Measurements from ENCODE around the gene CELF2.

CELF2 gene

DNA sequence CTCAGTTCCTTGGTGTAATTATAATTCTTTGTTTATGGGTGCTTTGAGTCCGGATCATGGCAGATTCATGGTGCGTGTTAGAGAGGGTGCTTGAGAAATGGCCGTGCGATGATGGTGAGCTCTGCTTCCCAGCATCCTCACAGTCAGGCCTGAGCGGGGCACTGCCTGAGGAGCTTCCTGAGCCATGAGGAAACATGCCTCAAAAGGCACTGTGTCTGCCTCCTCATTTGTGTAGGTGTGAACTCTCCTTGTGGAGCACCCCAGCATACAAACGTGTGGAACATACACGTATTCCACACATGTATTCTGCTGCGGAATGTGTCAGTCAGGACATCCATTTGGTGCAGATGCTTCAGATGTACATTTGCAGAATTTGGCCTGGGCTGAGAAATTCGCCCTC lies 205.4 kb downstream of the CELF2 start:
- Histone ChIP-seq H3K27ac (ENCODE audit: low read depth, low read length) (no peak overlapping the region), H3K79me2 (ENCODE audit: control insufficient read depth, low read length) (no peaks in the 10 kb centered on the region), H3K4me1 (ENCODE audit: control insufficient read depth, low read length) (peaks cover 16% of the 10 kb centered on the region)

DNA sequence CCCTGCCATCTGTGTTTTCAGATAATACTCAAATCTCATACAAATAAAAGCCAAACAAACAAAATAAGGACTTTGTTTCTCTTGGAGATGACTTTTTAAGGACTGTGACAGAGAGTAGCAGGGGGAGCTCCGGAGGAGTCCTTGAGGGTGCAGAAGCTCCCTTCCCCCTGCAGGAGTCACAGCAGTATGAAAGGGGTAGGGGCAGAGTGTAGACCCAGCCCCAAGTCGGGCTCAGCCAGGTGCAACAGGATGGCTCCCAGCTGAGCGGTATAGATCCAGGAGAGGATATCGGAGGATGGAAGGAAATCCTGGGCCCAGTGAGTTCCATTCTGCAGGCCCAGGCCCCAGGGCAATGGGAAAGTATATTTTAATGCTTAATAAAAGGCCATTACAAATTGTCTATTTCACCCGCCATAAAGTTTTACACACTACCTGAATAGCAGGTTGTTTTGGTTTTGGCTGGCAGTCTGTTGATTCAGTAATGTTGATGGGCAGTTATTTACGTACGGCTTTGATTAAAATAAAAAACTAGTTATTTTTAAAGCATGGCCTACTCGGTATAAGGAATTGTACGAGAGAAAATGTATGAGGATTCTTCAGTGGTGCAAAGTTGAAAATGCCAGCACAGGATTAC lies 206.0 kb downstream of the CELF2 start:
- H3K79me2 ChIP-seq (ENCODE audit: control insufficient read depth, low read length), result no peaks in the 10 kb centered on the region
- H3K27ac ChIP-seq (ENCODE audit: low read depth, low read length), result no peak overlapping the region
- H3K27me3 ChIP-seq (ENCODE audit: control insufficient read depth, low read length), result peaks cover 36% of the 10 kb centered on the region
- H3K4me1 ChIP-seq (ENCODE audit: control insufficient read depth, low read length), result peaks cover 16% of the 10 kb centered on the region
- H3K36me3 ChIP-seq (ENCODE audit: control insufficient read depth, low read length), result no peaks in the 10 kb centered on the region
- H4K20me1 ChIP-seq (ENCODE audit: control insufficient read depth, insufficient read depth, low read depth, low read length), result no peaks in the 10 kb centered on the region
- H3K9me2 ChIP-seq (replicated peaks; ENCODE audit: control insufficient read depth, low read length), result no peaks in the 10 kb centered on the region
- H3K4me3 ChIP-seq (ENCODE audit: low read length), result no peak overlapping the region
- H3K4me2 ChIP-seq (ENCODE audit: low read length), result no peak overlapping the region
- H3K9me3 ChIP-seq (ENCODE audit: control insufficient read depth, insufficient read depth, low read length), result no peaks in the 10 kb centered on the region
- TF ChIP-seq, protein P1, sequence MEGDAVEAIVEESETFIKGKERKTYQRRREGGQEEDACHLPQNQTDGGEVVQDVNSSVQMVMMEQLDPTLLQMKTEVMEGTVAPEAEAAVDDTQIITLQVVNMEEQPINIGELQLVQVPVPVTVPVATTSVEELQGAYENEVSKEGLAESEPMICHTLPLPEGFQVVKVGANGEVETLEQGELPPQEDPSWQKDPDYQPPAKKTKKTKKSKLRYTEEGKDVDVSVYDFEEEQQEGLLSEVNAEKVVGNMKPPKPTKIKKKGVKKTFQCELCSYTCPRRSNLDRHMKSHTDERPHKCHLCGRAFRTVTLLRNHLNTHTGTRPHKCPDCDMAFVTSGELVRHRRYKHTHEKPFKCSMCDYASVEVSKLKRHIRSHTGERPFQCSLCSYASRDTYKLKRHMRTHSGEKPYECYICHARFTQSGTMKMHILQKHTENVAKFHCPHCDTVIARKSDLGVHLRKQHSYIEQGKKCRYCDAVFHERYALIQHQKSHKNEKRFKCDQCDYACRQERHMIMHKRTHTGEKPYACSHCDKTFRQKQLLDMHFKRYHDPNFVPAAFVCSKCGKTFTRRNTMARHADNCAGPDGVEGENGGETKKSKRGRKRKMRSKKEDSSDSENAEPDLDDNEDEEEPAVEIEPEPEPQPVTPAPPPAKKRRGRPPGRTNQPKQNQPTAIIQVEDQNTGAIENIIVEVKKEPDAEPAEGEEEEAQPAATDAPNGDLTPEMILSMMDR (IDR thresholded peaks at IDR 0.05; ENCODE audit: low read depth, low read length, poor library complexity, severe bottlenecking), result no peak
- no peak for TF ChIP-seq EZH2phosphoT487 (IDR thresholded peaks at IDR 0.05; ENCODE audit: borderline replicate concordance, low read length)
- no peaks in the 10 kb centered on the region for H3F3A ChIP-seq (ENCODE audit: control insufficient read depth, insufficient read depth)

More for the DNA sequence above, 205.4 kb downstream of the CELF2 start:
- no peak overlapping the region for H3K4me3 ChIP-seq (ENCODE audit: low read length)
- no peaks in the 10 kb centered on the region for H3K9me3 ChIP-seq (ENCODE audit: control insufficient read depth, insufficient read depth, low read length)
- TF ChIP-seq, protein P1 (IDR thresholded peaks at IDR 0.05; ENCODE audit: low read depth, low read length, poor library complexity, severe bottlenecking), result no peak
- TF ChIP-seq EZH2phosphoT487 (IDR thresholded peaks at IDR 0.05; ENCODE audit: borderline replicate concordance, low read length), result no peak
- H3K4me2 ChIP-seq (ENCODE audit: low read length), result no peak overlapping the region
- no peaks in the 10 kb centered on the region for H3F3A ChIP-seq (ENCODE audit: control insufficient read depth, insufficient read depth)
- no peaks in the 10 kb centered on the region for H4K20me1 ChIP-seq (ENCODE audit: control insufficient read depth, insufficient read depth, low read depth, low read length)
- H3K27me3 ChIP-seq (ENCODE audit: control insufficient read depth, low read length), result peaks cover 37% of the 10 kb centered on the region
- no peaks in the 10 kb centered on the region for H3K9me2 ChIP-seq (replicated peaks; ENCODE audit: control insufficient read depth, low read length)
- H3K36me3 ChIP-seq (ENCODE audit: control insufficient read depth, low read length), result no peaks in the 10 kb centered on the region

DNA sequence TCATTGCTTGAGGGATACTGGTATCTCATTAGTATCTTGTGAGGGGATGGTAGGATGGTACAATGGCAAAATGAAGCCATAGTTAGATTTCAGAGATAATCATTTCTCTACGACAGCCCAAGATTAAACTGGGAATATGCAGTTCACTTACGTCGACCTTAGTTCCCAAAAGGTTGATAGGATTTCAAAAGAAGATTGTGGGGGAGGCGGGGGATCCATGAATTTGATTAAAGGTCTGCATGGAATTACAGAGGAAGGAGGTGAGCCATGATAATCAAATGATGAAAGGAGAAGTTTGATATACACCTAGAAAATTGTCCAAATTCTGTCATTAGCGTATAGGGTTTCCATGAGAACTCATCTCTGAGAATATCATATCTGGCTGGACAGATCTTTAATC lies 206.6 kb downstream of the CELF2 start:
- H4K20me1 ChIP-seq (ENCODE audit: control insufficient read depth, insufficient read depth, low read depth, low read length), result no peaks in the 10 kb centered on the region
- no peak overlapping the region for H3K27ac ChIP-seq (ENCODE audit: low read depth, low read length)
- no peaks in the 10 kb centered on the region for H3K9me2 ChIP-seq (replicated peaks; ENCODE audit: control insufficient read depth, low read length)
- no peaks in the 10 kb centered on the region for H3K36me3 ChIP-seq (ENCODE audit: control insufficient read depth, low read length)
- H3F3A ChIP-seq (ENCODE audit: control insufficient read depth, insufficient read depth), result no peaks in the 10 kb centered on the region
- no peak overlapping the region for H3K4me3 ChIP-seq (ENCODE audit: low read length)
- H3K79me2 ChIP-seq (ENCODE audit: control insufficient read depth, low read length), result no peaks in the 10 kb centered on the region
- peaks cover 16% of the 10 kb centered on the region for H3K4me1 ChIP-seq (ENCODE audit: control insufficient read depth, low read length)
- H3K9me3 ChIP-seq (ENCODE audit: control insufficient read depth, insufficient read depth, low read length), result no peaks in the 10 kb centered on the region
- TF ChIP-seq, protein P1 (IDR thresholded peaks at IDR 0.05; ENCODE audit: low read depth, low read length, poor library complexity, severe bottlenecking), result no peak
- TF ChIP-seq EZH2phosphoT487 (IDR thresholded peaks at IDR 0.05; ENCODE audit: borderline replicate concordance, low read length), result no peak
- peaks cover 34% of the 10 kb centered on the region for H3K27me3 ChIP-seq (ENCODE audit: control insufficient read depth, low read length)
- no peak overlapping the region for H3K4me2 ChIP-seq (ENCODE audit: low read length)

All from DOHH2 (cell line).